Measurements from ENCODE around the gene EVI5. TPM values are rescaled to one million over a fixed set of nuclear protein-coding genes. Genes with fewer than 3 reads are reported as not detected.

The EVI5 gene
- polyA plus RNA-seq, 2 donors: 1.6 to 1.9 TPM

- Histone ChIP-seq H3K36me3 (ENCODE audit: control insufficient read depth in 2 of 2, insufficient read depth in 2 of 2, low read length in 1 of 2) (no peaks in the 10 kb centered on the region), H3K27me3 (ENCODE audit: control insufficient read depth in 1 of 2, insufficient read depth in 2 of 2, low read length in 2 of 2) (peaks cover 0 to 31% of the 10 kb centered on the region in 2 donors), H3K4me1 (ENCODE audit: control insufficient read depth in 2 of 2, insufficient read depth in 2 of 2, low read length in 1 of 2) (peaks cover 14 to 31% of the 10 kb centered on the region in 2 donors), H3K9me3 (ENCODE audit: control insufficient read depth in 2 of 2, insufficient read depth in 1 of 2, low read depth in 1 of 2, low read length in 1 of 2) (no peaks in the 10 kb centered on the region), H3K4me3 (ENCODE audit: low read depth in 1 of 2, low read length in 2 of 2) (peak overlapping the region; percentile 19 to 37), H3K27ac (ENCODE audit: low read depth in 2 of 2, low read length in 1 of 2) (no peak overlapping the region)
- WGBS, 2 donors: 49 to 60% methylated on average over 7 of the region's 7 CpGs
These were observed 297.8 kb downstream of the EVI5 start for GRCh38 chr1:92487078-92487605.

- Histone ChIP-seq H3K27ac (ENCODE audit: low read depth in 2 of 2, low read length in 1 of 2) (peak within 1 kb of the TSS; percentile 19 to 65), H3K4me3 (ENCODE audit: low read depth in 1 of 2, low read length in 2 of 2) (peak within 1 kb of the TSS; percentile 37 to 58), H3K36me3 (ENCODE audit: control insufficient read depth in 2 of 2, insufficient read depth in 2 of 2, low read length in 1 of 2) (no peaks in the 10 kb centered on the region), H3K9me3 (ENCODE audit: control insufficient read depth in 2 of 2, insufficient read depth in 1 of 2, low read depth in 1 of 2, low read length in 1 of 2) (no peaks in the 10 kb centered on the region), H3K4me1 (ENCODE audit: control insufficient read depth in 2 of 2, insufficient read depth in 2 of 2, low read length in 1 of 2) (peaks cover 15 to 31% of the 10 kb centered on the region in 2 donors), H3K27me3 (ENCODE audit: control insufficient read depth in 1 of 2, insufficient read depth in 2 of 2, low read length in 2 of 2) (peaks cover 0 to 32% of the 10 kb centered on the region in 2 donors)
- WGBS, 2 donors: 2% methylated on average over 63 to 76 of the region's 77 CpGs
These were observed 298.4 kb downstream of the EVI5 start, which contains the start of gene GFI1 for GRCh38 chr1:92486251-92487077. TSS of gene GFI1 (minus strand) at chr1:92486925. CDS start at chr1:92483487, 3,438 bp downstream.

GRCh38 chr1:92485381-92486250, 299.3 kb downstream of the EVI5 start:
- peaks cover 16 to 35% of the 10 kb centered on the region in 2 donors for H3K4me1 ChIP-seq (ENCODE audit: control insufficient read depth in 2 of 2, insufficient read depth in 2 of 2, low read length in 1 of 2)

GRCh38 chr1:92484472-92485380, 300.2 kb downstream of the EVI5 start:
- peaks cover 0 to 48% of the 10 kb centered on the region in 2 donors for H3K27me3 ChIP-seq (ENCODE audit: control insufficient read depth in 1 of 2, insufficient read depth in 2 of 2, low read length in 2 of 2)
- H3K36me3 ChIP-seq (ENCODE audit: control insufficient read depth in 2 of 2, insufficient read depth in 2 of 2, low read length in 1 of 2): no peaks in the 10 kb centered on the region
- H3K27ac ChIP-seq (ENCODE audit: low read depth in 2 of 2, low read length in 1 of 2): peak overlapping the region; percentile 19 to 65
- peak overlapping the region; percentile 37 to 58 for H3K4me3 ChIP-seq (ENCODE audit: low read depth in 1 of 2, low read length in 2 of 2)
- no peaks in the 10 kb centered on the region for H3K9me3 ChIP-seq (ENCODE audit: control insufficient read depth in 2 of 2, insufficient read depth in 1 of 2, low read depth in 1 of 2, low read length in 1 of 2)
- WGBS, 2 donors: 2 to 3% methylated on average over 64 to 65 of the region's 65 CpGs
- H3K4me1 ChIP-seq (ENCODE audit: control insufficient read depth in 2 of 2, insufficient read depth in 2 of 2, low read length in 1 of 2): peaks cover 19 to 42% of the 10 kb centered on the region in 2 donors

More at GRCh38 chr1:92485381-92486250, 299.3 kb downstream of the EVI5 start:
- H3K4me3 ChIP-seq (ENCODE audit: low read depth in 1 of 2, low read length in 2 of 2): peak overlapping the region; percentile 37 to 58
- no peaks in the 10 kb centered on the region for H3K36me3 ChIP-seq (ENCODE audit: control insufficient read depth in 2 of 2, insufficient read depth in 2 of 2, low read length in 1 of 2)
- peak overlapping the region; percentile 35 to 65 for H3K27ac ChIP-seq (ENCODE audit: low read depth in 2 of 2, low read length in 1 of 2)
- WGBS, 2 donors: 1% methylated on average over 73 to 82 of the region's 82 CpGs
- no peaks in the 10 kb centered on the region for H3K9me3 ChIP-seq (ENCODE audit: control insufficient read depth in 2 of 2, insufficient read depth in 1 of 2, low read depth in 1 of 2, low read length in 1 of 2)
- H3K27me3 ChIP-seq (ENCODE audit: control insufficient read depth in 1 of 2, insufficient read depth in 2 of 2, low read length in 2 of 2): peaks cover 0 to 41% of the 10 kb centered on the region in 2 donors

GRCh38 chr1:92483610-92484471, 301.1 kb downstream of the EVI5 start:
- H3K4me1 ChIP-seq (ENCODE audit: control insufficient read depth in 2 of 2, insufficient read depth in 2 of 2, low read length in 1 of 2): peaks cover 19 to 42% of the 10 kb centered on the region in 2 donors
- H3K4me3 ChIP-seq (ENCODE audit: low read depth in 1 of 2, low read length in 2 of 2): peak overlapping the region; percentile 37 to 58
- no peaks in the 10 kb centered on the region for H3K36me3 ChIP-seq (ENCODE audit: control insufficient read depth in 2 of 2, insufficient read depth in 2 of 2, low read length in 1 of 2)
- H3K9me3 ChIP-seq (ENCODE audit: control insufficient read depth in 2 of 2, insufficient read depth in 1 of 2, low read depth in 1 of 2, low read length in 1 of 2): no peaks in the 10 kb centered on the region
- no peak overlapping the region for H3K27ac ChIP-seq (ENCODE audit: low read depth in 2 of 2, low read length in 1 of 2)
- H3K27me3 ChIP-seq (ENCODE audit: control insufficient read depth in 1 of 2, insufficient read depth in 2 of 2, low read length in 2 of 2): peaks cover 0 to 56% of the 10 kb centered on the region in 2 donors
- 2 to 3% methylated on average over 55 to 56 of the region's 56 CpGs for WGBS, 2 donors

GRCh38 chr1:92482665-92483609, 302.0 kb downstream of the EVI5 start:
- Histone ChIP-seq H3K4me3 (ENCODE audit: low read depth in 1 of 2, low read length in 2 of 2) (peak overlapping the region; percentile 37 to 52), H3K36me3 (ENCODE audit: control insufficient read depth in 2 of 2, insufficient read depth in 2 of 2, low read length in 1 of 2) (no peaks in the 10 kb centered on the region), H3K4me1 (ENCODE audit: control insufficient read depth in 2 of 2, insufficient read depth in 2 of 2, low read length in 1 of 2) (peaks cover 19 to 42% of the 10 kb centered on the region in 2 donors), H3K9me3 (ENCODE audit: control insufficient read depth in 2 of 2, insufficient read depth in 1 of 2, low read depth in 1 of 2, low read length in 1 of 2) (no peaks in the 10 kb centered on the region), H3K27me3 (ENCODE audit: control insufficient read depth in 1 of 2, insufficient read depth in 2 of 2, low read length in 2 of 2) (peaks cover 0 to 56% of the 10 kb centered on the region in 2 donors), H3K27ac (ENCODE audit: low read depth in 2 of 2, low read length in 1 of 2) (peak overlapping the region in 1 of 2 donors; percentile 28)
- 2 to 3% methylated on average over 62 of the region's 62 CpGs for WGBS, 2 donors

GRCh38 chr1:92481971-92482664, 302.8 kb downstream of the EVI5 start:
- H3K36me3 ChIP-seq (ENCODE audit: control insufficient read depth in 2 of 2, insufficient read depth in 2 of 2, low read length in 1 of 2): no peaks in the 10 kb centered on the region
- H3K27me3 ChIP-seq (ENCODE audit: control insufficient read depth in 1 of 2, insufficient read depth in 2 of 2, low read length in 2 of 2): peaks cover 0 to 54% of the 10 kb centered on the region in 2 donors
- H3K9me3 ChIP-seq (ENCODE audit: control insufficient read depth in 2 of 2, insufficient read depth in 1 of 2, low read depth in 1 of 2, low read length in 1 of 2): no peaks in the 10 kb centered on the region
- WGBS, 2 donors: 10 to 18% methylated on average over 39 of the region's 39 CpGs
- H3K4me3 ChIP-seq (ENCODE audit: low read depth in 1 of 2, low read length in 2 of 2): peak overlapping the region; percentile 37 to 52
- H3K27ac ChIP-seq (ENCODE audit: low read depth in 2 of 2, low read length in 1 of 2): peak overlapping the region in 1 of 2 donors; percentile 28
- peaks cover 19 to 42% of the 10 kb centered on the region in 2 donors for H3K4me1 ChIP-seq (ENCODE audit: control insufficient read depth in 2 of 2, insufficient read depth in 2 of 2, low read length in 1 of 2)

Data from esophagus (tissue), 2 donors.